Inferior parietal cortex (tissue), 1 donor: ENCODE measurements around the gene NPAS1.
"Not testable (repeated sequence)": the region's sequence is repeated elsewhere in the genome, so short reads cannot be mapped to it uniquely, and the experiment has no call there.

Experiments
- DNase-seq: peaks from one replicate; pipeline ENCODE4 v3.0.0-alpha.2; 2016; ENCODE audit errors: extremely low spot score

NPAS1 gene

GRCh38 chr19:46990991-46991676, 28.5 kb upstream of the NPAS1 start:
- DNase-seq, result peak; percentile 93

- DNase-seq, result no peak
These were observed 26.7 kb upstream of the NPAS1 start for GRCh38 chr19:46992699-46993535.

GRCh38 chr19:46993622-46994021, 26.0 kb upstream of the NPAS1 start:
- DNase-seq, result no peak

GRCh38 chr19:46994141-46994686, 25.4 kb upstream of the NPAS1 start:
- no peak for DNase-seq

GRCh38 chr19:46995492-46995891, 24.1 kb upstream of the NPAS1 start:
- no peak for DNase-seq

GRCh38 chr19:46998445-46999125, 21.1 kb upstream of the NPAS1 start:
- peak; percentile 55 for DNase-seq

GRCh38 chr19:46999377-46999776, 20.3 kb upstream of the NPAS1 start:
- DNase-seq, result no peak

GRCh38 chr19:46999878-47000277, 19.8 kb upstream of the NPAS1 start:
- no peak for DNase-seq

GRCh38 chr19:47000373-47000772, 19.3 kb upstream of the NPAS1 start:
- DNase-seq, result no peak

- DNase-seq, result no peak
These were observed 18.1 kb upstream of the NPAS1 start for GRCh38 chr19:47001584-47001983.

GRCh38 chr19:47002106-47002766, 17.4 kb upstream of the NPAS1 start:
- DNase-seq, result no peak

- DNase-seq, result no peak
These were observed 16.6 kb upstream of the NPAS1 start for GRCh38 chr19:47002853-47003610.

GRCh38 chr19:47003611-47004465, 15.8 kb upstream of the NPAS1 start:
- DNase-seq, result no peak

- DNase-seq, result no peak
These were observed 14.4 kb upstream of the NPAS1 start for GRCh38 chr19:47005164-47005641.

- no peak for DNase-seq
These were observed 13.8 kb upstream of the NPAS1 start for GRCh38 chr19:47005873-47006272.

- DNase-seq, result no peak
These were observed 13.1 kb upstream of the NPAS1 start for GRCh38 chr19:47006496-47006895.

- DNase-seq, result not testable (repeated sequence)
These were observed 9.1 kb upstream of the NPAS1 start for GRCh38 chr19:47010549-47010948.

GRCh38 chr19:47012617-47013016, 7.0 kb upstream of the NPAS1 start:
- DNase-seq, result no peak

GRCh38 chr19:47013041-47013517, 6.6 kb upstream of the NPAS1 start:
- peak; percentile 81 for DNase-seq

GRCh38 chr19:47018923-47019322, 714 bp upstream of the NPAS1 start:
- no peak for DNase-seq
